ENCODE measurements around the gene COL11A2.
"Not testable (repeated sequence)": the region's sequence is repeated elsewhere in the genome, so short reads cannot be mapped to it uniquely, and the experiment has no call there.

The COL11A2 gene

DNA sequence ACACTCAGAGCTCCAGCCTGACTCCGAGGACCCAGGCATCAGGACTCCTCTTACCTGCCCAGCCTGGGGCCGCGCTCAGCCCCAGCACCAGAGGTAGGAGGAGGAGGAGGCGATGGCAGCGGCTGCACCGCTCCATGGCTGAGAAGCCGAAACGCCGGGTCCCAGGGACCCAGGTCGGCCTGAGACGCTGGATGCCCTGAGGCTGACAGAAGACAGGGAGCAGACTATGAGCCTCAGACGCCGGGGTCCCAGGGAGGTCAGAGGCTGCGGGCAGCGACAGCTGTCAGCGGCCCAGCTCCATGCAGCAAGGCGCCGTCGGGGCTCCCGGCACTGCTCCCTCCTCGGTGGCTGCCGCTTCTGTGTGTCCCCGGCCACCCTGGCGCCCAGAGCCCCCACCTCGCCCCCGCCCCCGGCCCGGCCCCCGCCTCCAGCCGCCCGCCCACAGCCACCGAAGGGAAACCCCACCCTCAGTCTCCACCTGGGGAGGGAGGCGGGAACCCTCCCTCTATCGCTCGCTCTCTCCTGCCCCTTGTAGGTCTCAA is at the start of gene COL11A2:
COL11A2 (minus strand) TSS at position 363 of the 542 bp plus-strand sequence; CDS start at position 136, 227 bp downstream.
- no peak for DNase-seq

DNA sequence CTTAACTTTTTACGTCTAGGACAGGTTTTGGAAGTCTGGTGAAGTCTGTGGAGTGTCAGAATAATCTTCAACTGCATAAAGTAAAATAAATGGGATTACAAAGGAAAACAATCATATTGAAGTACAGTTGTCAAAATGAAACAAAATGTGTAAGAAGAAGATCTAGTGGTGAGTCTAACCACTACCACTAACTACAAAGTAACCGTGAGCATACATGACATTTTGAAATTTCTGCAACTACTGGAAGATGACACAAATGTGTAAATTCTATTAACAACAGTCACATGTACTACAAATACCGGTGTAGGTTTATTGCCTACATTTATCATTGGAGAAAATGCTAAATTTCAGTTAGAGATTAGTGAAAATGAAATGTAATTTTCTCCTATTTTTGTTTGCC is 49.7 kb upstream of the COL11A2 start:
- no peak for DNase-seq

DNA sequence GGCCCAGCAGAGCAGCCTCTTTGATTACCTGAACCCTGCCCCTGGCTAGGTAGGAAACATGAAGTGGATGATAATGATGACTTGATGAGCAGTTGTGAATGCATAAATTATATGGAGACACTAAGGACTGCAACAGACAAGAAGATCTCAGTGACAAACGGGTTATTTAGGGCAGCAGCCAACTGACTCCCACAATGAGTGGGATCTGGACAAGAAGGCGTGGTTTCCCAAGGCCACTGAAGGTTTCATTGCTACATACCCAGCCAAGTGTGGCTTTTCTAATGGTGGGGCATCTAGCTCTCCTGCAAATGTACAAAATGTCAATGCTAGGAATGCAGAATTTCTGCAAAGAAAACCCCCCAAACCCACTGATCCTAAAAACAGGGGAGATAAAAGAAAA is 45.5 kb upstream of the COL11A2 start:
- no peak for DNase-seq

GRCh38 chr6:33236852-33237251 is 44.6 kb upstream of the COL11A2 start:
- no peak for DNase-seq

- DNase-seq = no peak
Observed at GRCh38 chr6:33236328-33236727, 44.1 kb upstream of the COL11A2 start.

GRCh38 chr6:33235221-33235634 is 43.0 kb upstream of the COL11A2 start:
- no peak for DNase-seq

DNA sequence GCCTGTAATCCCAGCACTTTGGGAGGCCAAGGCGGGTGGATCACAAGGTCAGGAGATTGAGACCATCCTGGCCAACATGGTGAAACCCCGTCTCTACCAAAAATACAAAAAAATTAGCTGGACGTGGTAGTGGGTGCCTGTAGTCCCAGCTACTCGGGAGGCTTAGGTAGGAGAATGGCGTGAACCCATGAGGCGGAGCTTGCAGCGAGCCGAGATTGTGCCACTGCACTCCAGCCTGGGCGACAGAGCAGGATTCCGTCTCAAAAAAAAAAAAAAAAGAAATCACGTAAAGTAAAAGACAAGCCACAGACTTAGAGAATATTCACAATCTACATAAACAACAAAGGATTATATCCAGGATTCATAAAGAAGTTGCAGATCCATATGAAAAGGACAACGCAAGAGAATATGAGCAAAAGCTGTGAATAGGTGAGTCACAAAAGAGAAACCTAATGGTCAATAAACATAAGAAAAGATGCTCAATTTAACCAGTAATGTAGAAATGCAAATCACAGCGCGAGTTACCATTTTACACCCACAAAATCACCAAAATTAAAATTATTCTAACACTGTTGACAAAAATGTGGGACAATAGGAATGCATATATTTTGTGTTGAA is 34.3 kb upstream of the COL11A2 start:
- DNase-seq = not testable (repeated sequence)

DNA sequence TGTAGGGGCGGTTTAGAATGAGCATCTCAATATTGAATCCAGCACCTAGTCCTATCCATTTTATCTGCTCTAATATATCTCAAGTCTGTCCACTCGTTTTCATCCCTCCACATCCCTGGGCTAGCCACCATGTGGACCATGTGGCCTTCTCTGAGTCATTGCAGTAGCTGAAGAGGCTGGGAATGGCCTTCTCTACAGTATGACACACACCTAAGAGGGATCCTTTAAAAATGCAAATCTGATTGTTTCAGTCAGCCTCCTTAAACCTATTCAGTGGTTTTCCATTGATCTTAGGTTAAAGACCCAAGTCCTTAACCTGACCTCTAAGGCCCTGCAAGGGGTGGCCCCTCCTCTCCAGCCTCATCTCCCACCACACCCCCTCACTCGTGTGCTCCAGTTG is 25.4 kb upstream of the COL11A2 start:
- DNase-seq = no peak

DNA sequence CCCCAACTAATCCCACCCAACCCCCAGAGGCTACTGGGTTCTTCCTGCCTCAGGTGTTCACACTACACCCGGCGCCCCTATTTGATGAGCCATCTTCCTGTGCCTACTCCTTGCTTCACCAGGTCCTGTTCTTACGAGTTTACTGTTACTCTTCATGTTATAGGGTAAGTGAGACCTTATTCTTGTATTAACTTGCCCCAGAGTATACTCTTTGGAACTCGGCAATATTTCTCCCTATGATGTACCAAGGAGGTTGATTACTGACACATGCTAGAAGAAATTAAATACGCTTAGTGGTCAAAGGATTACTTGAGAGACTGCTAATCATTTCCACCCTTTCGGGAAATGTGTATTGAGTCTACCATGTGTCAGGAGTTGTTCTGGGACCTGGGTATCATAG is 25.0 kb upstream of the COL11A2 start:
- no peak for DNase-seq

- no peak for DNase-seq
Observed at GRCh38 chr6:33216117-33216649, 23.9 kb upstream of the COL11A2 start.

GRCh38 chr6:33215271-33216116 is 23.2 kb upstream of the COL11A2 start:
- DNase-seq = no peak

DNA sequence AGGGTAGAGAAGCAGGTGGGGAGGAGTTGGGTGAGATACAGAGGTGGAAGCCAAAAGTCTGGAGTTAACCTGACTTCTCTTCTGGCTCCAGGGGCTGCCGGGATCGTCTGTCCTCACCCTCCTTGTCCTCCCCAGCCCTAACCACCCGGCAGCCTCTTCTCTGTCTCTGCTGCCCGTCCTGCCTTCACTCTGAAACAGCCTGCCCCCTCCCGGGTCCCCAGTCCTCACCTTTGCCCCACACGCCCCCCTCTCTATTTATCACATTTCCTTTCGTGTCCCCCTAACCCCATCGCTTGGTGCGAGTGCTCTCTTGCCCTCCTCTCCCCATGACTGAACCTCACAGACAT is 21.7 kb upstream of the COL11A2 start:
- no peak for DNase-seq

- no peak for DNase-seq
Observed at GRCh38 chr6:33213166-33213988, 21.1 kb upstream of the COL11A2 start.

DNA sequence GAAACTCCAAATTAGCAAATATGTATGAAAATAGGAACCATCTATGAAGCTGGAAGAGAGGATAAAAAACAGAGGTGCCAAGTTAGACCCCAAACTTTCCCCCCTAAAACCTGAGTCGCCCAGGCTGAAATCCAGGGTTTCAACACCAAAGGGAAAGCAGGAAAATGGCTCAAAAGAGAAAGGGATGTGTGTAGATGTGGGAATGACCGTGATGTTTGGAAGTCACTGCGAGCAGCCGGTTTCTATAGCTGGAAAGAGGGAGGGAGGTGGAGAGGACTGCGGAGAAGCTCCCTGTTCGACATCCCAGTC is 20.5 kb upstream of the COL11A2 start:
- no peak for DNase-seq

DNA sequence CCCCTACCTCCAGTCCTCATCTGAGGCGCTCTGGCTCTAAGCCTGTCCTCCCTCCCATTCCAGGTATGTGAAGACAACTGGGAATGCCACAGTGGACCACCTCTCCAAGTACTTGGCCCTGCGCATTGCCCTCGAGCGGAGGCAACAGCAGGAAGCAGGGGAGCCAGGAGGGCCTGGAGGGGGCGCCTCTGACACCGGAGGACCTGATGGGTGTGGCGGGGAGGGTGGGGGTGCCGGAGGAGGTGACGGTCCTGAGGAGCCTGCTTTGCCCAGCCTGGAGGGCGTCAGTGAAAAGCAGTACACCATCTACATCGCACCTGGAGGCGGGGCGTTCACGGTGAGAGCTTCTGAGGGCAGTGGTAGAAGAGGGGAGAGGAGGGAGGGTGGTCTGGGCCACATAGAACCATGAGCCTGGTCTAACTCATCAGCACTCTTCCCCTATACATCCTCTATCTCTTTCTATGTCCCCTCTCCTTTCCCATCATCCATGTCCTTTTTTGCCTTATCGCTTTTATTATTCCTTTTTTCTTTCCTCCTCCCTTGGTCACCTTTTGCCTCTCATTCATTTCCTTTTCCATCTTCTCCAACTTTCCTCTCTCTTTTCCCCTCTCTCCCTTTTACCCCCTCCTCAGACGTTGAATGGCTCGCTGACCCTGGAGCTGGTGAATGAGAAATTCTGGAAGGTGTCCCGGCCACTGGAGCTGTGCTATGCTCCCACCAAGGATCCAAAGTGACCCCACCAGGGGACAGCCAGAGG is 19.6 kb upstream of the COL11A2 start:
- no peak for DNase-seq

DNA sequence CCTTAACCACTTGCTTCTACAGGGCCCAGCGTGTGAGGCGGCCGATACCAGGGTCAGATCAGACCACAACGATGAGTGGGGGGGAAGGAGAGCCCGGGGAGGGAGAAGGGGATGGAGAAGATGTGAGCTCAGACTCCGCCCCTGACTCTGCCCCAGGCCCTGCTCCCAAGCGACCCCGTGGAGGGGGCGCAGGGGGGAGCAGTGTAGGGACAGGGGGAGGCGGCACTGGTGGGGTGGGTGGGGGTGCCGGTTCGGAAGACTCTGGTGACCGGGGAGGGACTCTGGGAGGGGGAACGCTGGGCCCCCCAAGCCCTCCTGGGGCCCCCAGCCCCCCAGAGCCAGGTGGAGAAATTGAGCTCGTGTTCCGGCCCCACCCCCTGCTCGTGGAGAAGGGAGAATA is 18.9 kb upstream of the COL11A2 start:
- DNase-seq = no peak

- DNase-seq = no peak
Observed at GRCh38 chr6:33209856-33210255, 17.6 kb upstream of the COL11A2 start.

GRCh38 chr6:33208091-33208967 is 16.1 kb upstream of the COL11A2 start, which contains the start of gene RING1:
Gene RING1, plus strand, starts transcription at chr6:33208500. Its CDS starts 323 bp downstream, at chr6:33208823.
- DNase-seq = peak; percentile 71

DNA sequence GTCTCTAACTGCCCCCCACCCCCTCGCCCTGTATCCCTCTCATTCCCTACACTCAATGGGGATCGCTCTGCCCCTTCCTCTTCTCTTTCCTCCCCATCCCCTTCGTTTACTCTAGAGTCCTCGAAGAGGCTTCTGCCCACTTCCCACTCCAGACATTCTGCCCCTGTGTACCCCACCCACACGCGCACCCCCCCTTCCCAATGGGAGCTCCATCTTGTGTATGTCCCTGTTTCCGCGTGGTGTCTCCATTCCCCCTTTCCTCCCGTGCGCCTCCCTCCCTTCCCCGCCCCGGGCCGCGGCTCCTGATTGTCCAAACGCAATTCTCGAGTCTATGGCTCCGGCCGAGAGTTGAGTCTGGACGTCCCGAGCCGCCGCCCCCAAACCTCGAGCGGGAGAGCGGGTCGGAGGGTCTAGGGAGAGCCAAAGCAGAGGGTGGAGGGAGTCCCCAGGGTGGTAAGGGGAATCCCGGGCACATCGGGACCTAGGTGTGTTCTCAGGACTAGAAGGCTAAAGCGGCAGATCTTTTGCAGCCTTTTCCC is 15.4 kb upstream of the COL11A2 start:
- DNase-seq = peak; percentile 55

DNA sequence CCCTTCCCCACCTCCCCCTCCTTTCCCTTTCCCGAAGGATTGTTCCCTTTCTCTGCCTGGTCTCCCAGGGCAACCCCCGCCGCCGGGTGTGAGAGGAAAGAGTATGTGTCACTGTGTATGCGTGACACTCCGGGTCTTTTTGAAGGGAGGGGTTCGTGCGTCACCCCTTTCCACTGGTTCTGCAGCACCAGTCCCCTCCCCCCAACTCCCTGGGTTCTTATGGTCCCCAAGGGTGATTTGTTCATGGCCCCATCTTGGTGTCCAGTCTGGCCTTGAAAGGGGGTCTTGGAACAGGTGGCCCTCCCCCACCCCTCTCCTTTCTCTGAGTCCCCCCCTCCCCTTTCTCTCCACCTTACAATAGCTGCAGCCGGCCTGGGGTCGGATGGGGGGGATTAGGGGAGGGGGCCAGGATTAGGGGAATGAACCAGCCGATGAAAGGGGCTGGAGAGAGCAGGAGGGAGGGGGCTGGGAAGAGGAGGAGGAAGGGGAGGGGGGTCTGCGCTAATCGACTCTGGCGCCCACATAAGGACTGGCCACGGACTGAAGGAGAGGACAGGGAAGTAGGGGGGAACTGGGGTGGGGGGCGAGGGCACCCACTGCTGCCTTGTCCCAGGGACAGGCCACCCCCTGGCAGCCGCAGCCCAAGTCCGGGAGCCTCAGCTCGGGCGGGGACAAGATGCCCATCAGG is 14.7 kb upstream of the COL11A2 start:
- no peak for DNase-seq

All from HCEC 1CT (cell line).